Measurements from ENCODE around the gene SEMA5B.

DNA sequence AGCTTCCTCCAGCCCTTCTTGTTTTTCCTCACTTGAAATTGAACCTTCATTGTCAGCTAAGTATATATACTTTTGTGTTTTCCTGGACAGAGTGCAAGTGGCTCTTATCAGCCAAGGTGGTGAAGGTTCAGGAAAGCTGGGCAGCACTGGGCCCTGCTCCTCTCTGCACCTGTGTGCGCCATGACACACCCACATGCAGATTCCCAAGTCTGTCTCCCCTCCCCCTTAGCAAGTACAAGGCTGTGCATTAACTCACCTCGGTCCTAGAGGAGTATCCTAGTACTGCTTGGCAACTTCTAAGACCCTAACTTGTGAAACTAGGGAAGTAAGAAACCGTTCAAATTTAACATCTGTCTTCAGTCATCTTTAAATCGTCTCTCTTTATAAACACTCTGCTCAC, 146.9 kb downstream of the SEMA5B start:
- TF ChIP-seq TARDBP (IDR thresholded peaks at IDR 0.05) = no peak
- no peak for TF ChIP-seq ELF4 (IDR thresholded peaks at IDR 0.05)
- no peak for TF ChIP-seq HDGF (IDR thresholded peaks at IDR 0.05; ENCODE audit: borderline replicate concordance)
- no peak for TF ChIP-seq SUZ12 (IDR thresholded peaks at IDR 0.05)
- no peak for TF ChIP-seq ZNF384 (IDR thresholded peaks at IDR 0.05)
- no peak for TF ChIP-seq L3MBTL2 (conservative IDR thresholded peaks at IDR 0.05)
- TF ChIP-seq ARNT (IDR thresholded peaks at IDR 0.05) = no peak
- TF ChIP-seq SP1 (IDR thresholded peaks at IDR 0.05) = no peak
- no peak for TF ChIP-seq FOXK2 (IDR thresholded peaks at IDR 0.05)
- no peak for TF ChIP-seq BHLHE40 (IDR thresholded peaks at IDR 0.05; ENCODE audit: borderline replicate concordance)
- TF ChIP-seq CTBP1 (IDR thresholded peaks at IDR 0.05; ENCODE audit: borderline replicate concordance) = no peak
- TF ChIP-seq FOXM1 (IDR thresholded peaks at IDR 0.05; ENCODE audit: borderline replicate concordance) = no peak
- TF ChIP-seq PKNOX1 (IDR thresholded peaks at IDR 0.05) = no peak
- no peak for TF ChIP-seq NFRKB (IDR thresholded peaks at IDR 0.05)

Data from HEK293T (cell line).